ENCODE results near the gene IMPG2.
A peak's percentile ranks its signal among the peaks of the same experiment; 100 is the strongest.
"Not testable (repeated sequence)": the region's sequence is repeated elsewhere in the genome, so short reads cannot be mapped to it uniquely, and the experiment has no call there.

IMPG2 gene

GRCh38 chr3:101320475-101320874 lies at the start of gene IMPG2:
Gene IMPG2, minus strand, starts transcription at chr3:101320575. Its CDS starts 203 bp downstream, at chr3:101320372.
- no peak for ATAC-seq

GRCh38 chr3:101362406-101362805 lies 42.0 kb upstream of the IMPG2 start:
- no peak for ATAC-seq

GRCh38 chr3:101351829-101352228 lies 31.5 kb upstream of the IMPG2 start:
- ATAC-seq, result no peak

GRCh38 chr3:101340591-101340990 lies 20.2 kb upstream of the IMPG2 start:
- no peak for ATAC-seq

- no peak for ATAC-seq
Observed at GRCh38 chr3:101333883-101334282, 13.5 kb upstream of the IMPG2 start.

DNA sequence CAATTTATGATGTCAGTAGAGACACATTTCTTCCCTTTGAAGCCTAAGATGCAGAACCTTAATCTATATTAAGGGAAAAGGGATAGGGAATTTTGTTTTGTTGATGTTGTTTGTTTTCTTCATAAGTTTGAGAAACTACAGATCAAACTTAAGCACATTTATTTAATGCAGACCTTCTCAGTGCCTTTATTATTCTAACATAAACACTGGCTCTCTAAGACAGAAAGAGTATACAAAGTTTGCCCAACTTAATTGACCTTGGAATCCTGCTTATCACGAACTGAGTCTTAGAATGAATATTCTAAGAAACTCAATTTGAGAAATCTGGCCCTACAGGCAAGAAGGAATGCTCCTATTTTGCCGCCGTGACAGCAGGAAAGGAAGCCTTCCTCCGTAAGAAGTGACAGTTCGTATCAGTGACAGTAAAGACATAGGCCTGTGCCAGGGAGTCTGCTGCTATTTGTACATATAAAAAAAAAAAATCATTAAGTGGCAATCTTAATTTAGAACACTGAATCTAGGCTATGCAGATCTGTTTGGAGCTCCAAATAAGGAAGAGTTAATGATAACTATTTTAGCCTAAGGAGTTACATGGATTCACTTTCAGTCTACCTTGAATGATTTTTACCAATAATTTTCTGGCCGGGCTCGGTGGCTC lies 8.8 kb upstream of the IMPG2 start:
- ATAC-seq, result no peak

GRCh38 chr3:101325393-101326134 lies 5.2 kb upstream of the IMPG2 start:
- ATAC-seq, result no peak

DNA sequence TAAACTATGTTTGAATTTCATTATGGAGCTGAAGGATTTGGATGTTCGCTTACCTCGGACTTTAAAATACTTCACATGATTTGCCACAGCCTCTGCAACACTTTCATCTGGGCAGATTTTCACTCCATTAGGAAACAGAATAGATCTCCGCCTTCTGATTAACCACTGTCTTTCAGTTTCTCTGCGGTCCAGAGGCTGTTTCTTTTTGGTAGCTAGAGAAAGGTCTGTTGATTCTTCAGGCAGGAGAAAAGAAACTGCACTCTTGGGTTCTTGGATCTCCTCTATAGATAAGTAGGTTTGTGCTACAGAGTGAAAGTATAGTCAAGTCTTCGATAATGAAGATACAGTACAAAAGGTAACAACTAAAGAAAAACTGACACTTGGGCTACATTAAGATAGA lies 844 bp downstream of the IMPG2 start:
- no peak for ATAC-seq

GRCh38 chr3:101312545-101312944 lies 7.8 kb downstream of the IMPG2 start:
- ATAC-seq, result no peak

GRCh38 chr3:101311676-101312075 lies 8.7 kb downstream of the IMPG2 start:
- no peak for ATAC-seq

- no peak for ATAC-seq
Observed at GRCh38 chr3:101310978-101311375, 9.4 kb downstream of the IMPG2 start.

DNA sequence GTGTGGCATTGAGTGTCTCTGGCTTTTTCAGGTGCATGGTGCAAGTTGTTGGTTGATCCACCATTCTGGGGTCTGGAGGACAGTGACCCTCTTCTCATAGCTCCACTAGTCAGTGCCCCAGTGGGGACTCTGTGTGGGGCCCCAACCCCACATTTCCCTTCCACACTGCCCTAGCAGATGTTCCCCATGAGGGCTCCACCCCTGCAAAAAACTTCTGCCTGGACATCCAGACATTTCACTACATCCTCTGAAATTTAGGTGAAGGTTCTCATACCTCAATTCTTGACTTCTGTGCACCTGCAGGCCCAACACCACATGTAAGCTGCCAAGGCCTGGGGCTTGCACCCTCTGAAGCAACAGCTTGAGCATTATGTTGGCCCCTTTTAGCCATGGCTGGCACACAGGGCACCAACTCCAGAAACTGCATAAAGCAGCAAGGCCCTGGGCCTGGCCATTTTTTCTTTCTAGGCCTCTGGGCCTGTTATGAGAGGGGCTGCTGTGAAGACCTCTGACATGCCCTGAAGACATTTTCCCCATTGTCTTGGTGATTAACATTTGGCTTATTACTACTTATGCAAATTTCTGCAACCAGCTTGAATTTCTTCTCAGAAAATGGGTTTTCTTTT lies 12.1 kb downstream of the IMPG2 start:
- not testable (repeated sequence) for ATAC-seq

DNA sequence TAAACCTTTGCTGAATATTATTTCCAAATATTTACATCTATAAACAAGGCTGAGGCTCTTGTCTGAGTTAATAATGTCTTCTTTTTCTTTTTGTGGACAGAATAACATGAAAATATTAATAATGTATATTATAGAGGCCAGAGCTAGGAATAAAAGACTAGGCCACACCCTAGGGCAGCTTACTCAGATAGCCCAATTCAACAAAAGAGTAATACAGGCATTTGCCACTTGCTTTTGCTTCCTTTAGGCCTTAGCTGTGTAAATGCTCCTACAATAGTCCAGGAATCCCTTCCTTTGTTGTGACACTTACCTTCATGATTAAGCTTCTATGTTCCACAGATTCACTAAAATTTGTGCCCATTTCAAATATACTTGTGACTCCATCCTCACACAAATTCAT lies 16.5 kb downstream of the IMPG2 start:
- no peak for ATAC-seq

GRCh38 chr3:101303089-101303731 lies 17.2 kb downstream of the IMPG2 start:
- peak; percentile 28 to 49 for ATAC-seq

- no peak for ATAC-seq
Observed at GRCh38 chr3:101300073-101300472, 20.3 kb downstream of the IMPG2 start.

DNA sequence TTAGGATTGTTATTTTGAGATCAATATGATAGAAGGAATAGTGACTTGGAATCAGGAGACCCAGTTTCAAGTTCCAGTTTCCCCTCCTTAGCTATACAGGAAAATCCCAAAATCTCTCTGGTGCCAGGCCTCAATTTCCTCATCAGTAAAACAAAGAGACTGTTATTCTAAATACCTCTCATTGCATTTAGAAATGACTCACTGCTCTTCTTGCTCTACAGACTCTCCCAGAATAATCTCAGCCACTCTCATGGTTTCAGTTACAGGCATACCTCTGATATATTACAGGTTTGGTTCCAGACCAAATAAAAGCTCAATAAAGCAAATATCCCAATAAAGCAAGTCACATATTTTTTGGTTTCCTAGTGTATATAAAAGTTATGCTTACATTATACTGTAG lies 28.3 kb downstream of the IMPG2 start:
- ATAC-seq, result no peak

DNA sequence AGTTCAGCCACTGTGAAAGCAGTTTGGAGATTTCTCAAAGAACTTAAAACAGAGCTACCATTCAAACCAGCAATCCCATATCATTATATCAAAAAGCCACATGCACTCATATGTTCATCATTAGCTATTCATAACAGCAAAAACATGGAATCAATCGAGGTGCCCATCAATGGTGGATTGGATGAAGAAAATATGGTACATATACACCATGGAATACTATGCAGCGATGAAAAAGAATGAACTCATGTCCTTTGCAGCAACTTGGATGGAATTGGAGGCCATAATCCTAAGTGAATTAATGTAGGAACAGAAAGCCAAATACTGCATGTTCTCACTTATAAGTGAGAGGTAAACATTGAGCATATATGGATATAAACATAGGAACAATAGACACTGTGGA lies 32.1 kb downstream of the IMPG2 start:
- no peak for ATAC-seq

GRCh38 chr3:101284757-101285156 lies 35.6 kb downstream of the IMPG2 start:
- ATAC-seq, result no peak

DNA sequence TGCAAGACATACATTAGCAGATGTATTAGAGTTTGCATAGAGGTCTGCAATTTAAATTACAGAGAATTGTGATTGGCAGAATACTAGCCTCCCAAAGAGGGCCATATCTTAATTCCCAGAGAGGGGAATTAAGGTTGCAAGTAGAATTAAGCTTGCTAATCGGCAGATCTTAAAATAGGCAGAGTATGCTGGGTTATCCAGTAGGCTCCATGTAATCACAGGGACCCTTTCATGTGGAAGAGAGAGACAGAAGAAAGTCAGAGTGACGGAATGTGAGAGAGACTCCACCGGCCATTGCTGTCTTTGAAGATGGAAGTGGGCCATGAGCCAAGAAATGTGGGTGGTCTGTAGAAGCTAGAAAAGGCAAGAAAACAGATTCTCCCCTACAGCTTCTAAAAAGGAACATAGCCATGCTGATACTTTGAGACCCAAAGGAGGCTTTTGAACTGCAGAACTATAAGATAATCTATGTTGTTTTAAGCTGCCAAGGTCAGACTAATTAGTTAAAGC lies 38.8 kb downstream of the IMPG2 start:
- ATAC-seq, result no peak

GRCh38 chr3:101279765-101280385 lies 40.5 kb downstream of the IMPG2 start:
- no peak for ATAC-seq

- ATAC-seq, result no peak
Observed at GRCh38 chr3:101279162-101279561, 41.2 kb downstream of the IMPG2 start.

GRCh38 chr3:101278727-101279126 lies 41.6 kb downstream of the IMPG2 start:
- no peak for ATAC-seq

DNA sequence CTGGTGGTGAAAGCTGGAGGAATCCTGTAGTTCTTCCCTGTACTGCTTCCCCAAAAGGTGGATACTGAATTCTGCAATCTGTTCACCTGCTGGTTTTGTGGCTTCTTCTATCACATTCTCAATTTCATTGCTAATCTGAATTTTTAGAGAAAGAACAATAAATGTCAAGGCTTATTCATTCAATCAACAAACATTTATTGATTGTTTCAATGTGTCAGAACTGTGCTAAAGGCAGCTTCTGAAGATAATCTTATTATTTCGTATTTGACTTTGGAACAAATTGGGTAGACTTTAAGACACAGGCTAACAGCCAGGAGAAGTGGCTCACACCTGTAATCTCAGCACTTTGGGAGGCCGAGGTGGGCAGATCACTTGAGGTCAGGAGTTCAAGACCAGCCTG lies 46.8 kb downstream of the IMPG2 start:
- ATAC-seq, result no peak

All from activated CD4-positive, CD25-positive, alpha-beta regulatory T cell treated with anti-CD3 and anti-CD28 coated beads, Interleukin-2, amount 50 U/mL, for 24 hours (primary cell).